ENCODE results near the gene MAST4.

Gene MAST4

DNA sequence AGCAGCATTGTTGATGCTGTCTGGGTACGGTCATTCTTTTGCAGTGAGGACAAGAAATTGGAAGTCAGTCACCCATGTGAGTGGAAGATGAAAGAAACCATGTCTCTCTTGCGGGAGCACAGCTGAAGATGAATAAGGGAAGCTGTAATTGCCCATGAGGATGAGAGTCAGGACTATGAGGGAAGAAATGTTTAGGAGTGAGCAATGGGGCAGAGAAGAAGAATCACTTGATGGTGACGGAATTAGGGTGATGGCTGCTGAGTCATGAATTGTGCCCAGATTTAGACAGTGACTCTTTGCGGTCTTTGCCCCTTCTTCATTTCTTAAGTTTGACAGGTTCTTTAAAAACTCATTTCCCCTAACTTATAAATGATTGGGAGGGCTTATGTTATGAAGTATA is 183.3 kb downstream of the MAST4 start:
- Histone ChIP-seq H2BK12ac (ENCODE audit: low read length in 2 of 2) (no peak overlapping the region), H2BK5ac (ENCODE audit: low read depth, low read length, poor library complexity, severe bottlenecking) (no peak overlapping the region), H3K4me2 (ENCODE audit: low read length, poor library complexity, severe bottlenecking) (no peak overlapping the region), H3K4ac (ENCODE audit: low read depth in 1 of 2, low read length in 2 of 2) (no peak overlapping the region), H3K23ac (ENCODE audit: low read length in 2 of 2) (no peak overlapping the region), H2BK120ac (ENCODE audit: low read depth, low read length) (no peak overlapping the region), H2AFZ (ENCODE audit: low read depth, low read length) (no peak overlapping the region), H3K27me3 (ENCODE audit: control insufficient read depth in 1 of 2, insufficient read depth in 1 of 2, low read length in 2 of 2) (no peaks in the 10 kb centered on the region), H2BK15ac (ENCODE audit: low read depth, poor library complexity, severe bottlenecking) (no peak overlapping the region), H4K91ac (ENCODE audit: low read length) (no peak overlapping the region), H3K9me3 (ENCODE audit: control insufficient read depth, low read length) (no peaks in the 10 kb centered on the region), H3K36me3 (ENCODE audit: control insufficient read depth in 1 of 2, insufficient read depth in 2 of 2, low read depth in 1 of 2, low read length in 2 of 2) (no peaks in the 10 kb centered on the region), H4K8ac (ENCODE audit: low read length) (no peak overlapping the region), H3K9ac (ENCODE audit: low read length) (no peak overlapping the region), H3K4me3 (ENCODE audit: insufficient read depth in 1 of 2, low read depth in 1 of 2, low read length in 2 of 2) (no peak overlapping the region), H3K79me1 (replicated peaks; ENCODE audit: low read length, poor library complexity, severe bottlenecking) (no peaks in the 10 kb centered on the region), H2AK5ac (ENCODE audit: low read length, severe bottlenecking) (no peak overlapping the region), H3K14ac (ENCODE audit: low read length in 2 of 2) (no peak overlapping the region), H3K27ac (ENCODE audit: low read length, poor library complexity, severe bottlenecking) (no peak overlapping the region), H3K18ac (ENCODE audit: low read depth in 1 of 2, low read length in 2 of 2) (no peak overlapping the region), H3K4me1 (ENCODE audit: control insufficient read depth, insufficient read depth, low read depth, low read length) (no peaks in the 10 kb centered on the region)
- WGBS: 77% methylated on average over 3 of the region's 4 CpGs
- no peak for DNase-seq

DNA sequence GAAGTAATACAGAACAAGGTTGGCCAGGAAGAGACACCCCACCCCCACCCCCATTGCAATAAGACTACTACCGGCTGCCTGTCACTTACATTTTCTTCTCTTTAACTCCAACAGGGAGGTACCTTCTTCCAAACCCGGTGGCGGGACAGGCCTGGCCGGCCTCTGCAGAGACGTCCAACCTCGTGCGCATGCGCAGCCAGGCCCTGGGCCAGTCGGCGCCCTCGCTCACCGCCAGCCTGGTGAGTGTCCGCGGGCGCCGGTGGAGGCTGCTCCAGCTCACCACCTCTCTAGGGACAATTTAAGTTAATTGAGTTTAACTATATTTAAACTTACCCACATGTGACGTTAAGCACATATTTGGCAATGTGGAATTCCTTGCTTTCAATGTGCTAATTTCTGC is 192.4 kb downstream of the MAST4 start:
- no peak overlapping the region for H3K4me2 ChIP-seq (ENCODE audit: low read length, poor library complexity, severe bottlenecking)
- no peaks in the 10 kb centered on the region for H3K79me1 ChIP-seq (replicated peaks; ENCODE audit: low read length, poor library complexity, severe bottlenecking)
- H2BK5ac ChIP-seq (ENCODE audit: low read depth, low read length, poor library complexity, severe bottlenecking): no peak overlapping the region
- no peaks in the 10 kb centered on the region for H3K9me3 ChIP-seq (ENCODE audit: control insufficient read depth, low read length)
- no peak for DNase-seq
- H3K4me3 ChIP-seq (ENCODE audit: insufficient read depth in 1 of 2, low read depth in 1 of 2, low read length in 2 of 2): no peak overlapping the region
- no peak overlapping the region for H3K27ac ChIP-seq (ENCODE audit: low read length, poor library complexity, severe bottlenecking)
- H3K27me3 ChIP-seq (ENCODE audit: control insufficient read depth in 1 of 2, insufficient read depth in 1 of 2, low read length in 2 of 2): no peaks in the 10 kb centered on the region
- no peak overlapping the region for H2AK5ac ChIP-seq (ENCODE audit: low read length, severe bottlenecking)
- H3K4me1 ChIP-seq (ENCODE audit: control insufficient read depth, insufficient read depth, low read depth, low read length): no peaks in the 10 kb centered on the region
- no peak overlapping the region for H3K9ac ChIP-seq (ENCODE audit: low read length)
- H2AFZ ChIP-seq (ENCODE audit: low read depth, low read length): no peak overlapping the region
- no peak overlapping the region for H2BK15ac ChIP-seq (ENCODE audit: low read depth, poor library complexity, severe bottlenecking)
- H3K14ac ChIP-seq (ENCODE audit: low read length in 2 of 2): no peak overlapping the region
- no peak overlapping the region for H4K91ac ChIP-seq (ENCODE audit: low read length)
- H3K18ac ChIP-seq (ENCODE audit: low read depth in 1 of 2, low read length in 2 of 2): no peak overlapping the region
- H2BK120ac ChIP-seq (ENCODE audit: low read depth, low read length): no peak overlapping the region
- H2BK12ac ChIP-seq (ENCODE audit: low read length in 2 of 2): no peak overlapping the region
- no peak overlapping the region for H3K4ac ChIP-seq (ENCODE audit: low read depth in 1 of 2, low read length in 2 of 2)
- H3K36me3 ChIP-seq (ENCODE audit: control insufficient read depth in 1 of 2, insufficient read depth in 2 of 2, low read depth in 1 of 2, low read length in 2 of 2): no peaks in the 10 kb centered on the region
- 96% methylated on average over 9 of the region's 17 CpGs for WGBS
- H3K23ac ChIP-seq (ENCODE audit: low read length in 2 of 2): no peak overlapping the region
- no peak overlapping the region for H4K8ac ChIP-seq (ENCODE audit: low read length)

DNA sequence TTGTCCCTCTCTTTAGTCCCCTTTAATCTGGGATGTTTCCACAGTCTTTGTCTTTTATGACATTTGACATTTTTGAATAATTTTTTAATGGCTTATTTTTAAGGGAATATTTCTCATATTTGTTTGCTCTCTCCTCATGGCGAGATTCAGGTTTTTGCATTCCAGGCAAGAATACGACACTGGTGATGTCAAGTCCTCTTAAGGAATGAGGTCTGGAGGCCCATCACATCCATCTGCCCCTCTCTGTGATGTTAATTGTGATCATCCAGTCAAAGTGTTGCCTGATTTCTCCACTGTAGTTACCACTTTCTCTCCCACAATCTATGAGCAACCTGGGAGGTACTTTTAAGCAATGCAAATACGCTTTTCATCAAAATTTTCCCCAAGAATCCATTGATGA is 193.2 kb downstream of the MAST4 start:
- Histone ChIP-seq H3K27ac (ENCODE audit: low read length, poor library complexity, severe bottlenecking) (no peak overlapping the region), H4K8ac (ENCODE audit: low read length) (no peak overlapping the region), H2BK120ac (ENCODE audit: low read depth, low read length) (no peak overlapping the region), H4K91ac (ENCODE audit: low read length) (no peak overlapping the region), H3K27me3 (ENCODE audit: control insufficient read depth in 1 of 2, insufficient read depth in 1 of 2, low read length in 2 of 2) (peaks cover 0 to 4% of the 10 kb centered on the region in 2 experiments), H2BK12ac (ENCODE audit: low read length in 2 of 2) (no peak overlapping the region), H3K9me3 (ENCODE audit: control insufficient read depth, low read length) (no peaks in the 10 kb centered on the region), H2BK15ac (ENCODE audit: low read depth, poor library complexity, severe bottlenecking) (no peak overlapping the region), H3K4ac (ENCODE audit: low read depth in 1 of 2, low read length in 2 of 2) (no peak overlapping the region), H3K9ac (ENCODE audit: low read length) (no peak overlapping the region), H3K79me1 (replicated peaks; ENCODE audit: low read length, poor library complexity, severe bottlenecking) (no peaks in the 10 kb centered on the region), H2BK5ac (ENCODE audit: low read depth, low read length, poor library complexity, severe bottlenecking) (no peak overlapping the region), H3K14ac (ENCODE audit: low read length in 2 of 2) (no peak overlapping the region), H3K36me3 (ENCODE audit: control insufficient read depth in 1 of 2, insufficient read depth in 2 of 2, low read depth in 1 of 2, low read length in 2 of 2) (no peaks in the 10 kb centered on the region), H3K4me2 (ENCODE audit: low read length, poor library complexity, severe bottlenecking) (no peak overlapping the region), H2AK5ac (ENCODE audit: low read length, severe bottlenecking) (no peak overlapping the region), H3K4me3 (ENCODE audit: insufficient read depth in 1 of 2, low read depth in 1 of 2, low read length in 2 of 2) (no peak overlapping the region), H3K23ac (ENCODE audit: low read length in 2 of 2) (no peak overlapping the region), H3K4me1 (ENCODE audit: control insufficient read depth, insufficient read depth, low read depth, low read length) (no peaks in the 10 kb centered on the region), H2AFZ (ENCODE audit: low read depth, low read length) (no peak overlapping the region), H3K18ac (ENCODE audit: low read depth in 1 of 2, low read length in 2 of 2) (no peak overlapping the region)
- 86% methylated on average over 2 of the region's 3 CpGs for WGBS
- DNase-seq: no peak

DNA sequence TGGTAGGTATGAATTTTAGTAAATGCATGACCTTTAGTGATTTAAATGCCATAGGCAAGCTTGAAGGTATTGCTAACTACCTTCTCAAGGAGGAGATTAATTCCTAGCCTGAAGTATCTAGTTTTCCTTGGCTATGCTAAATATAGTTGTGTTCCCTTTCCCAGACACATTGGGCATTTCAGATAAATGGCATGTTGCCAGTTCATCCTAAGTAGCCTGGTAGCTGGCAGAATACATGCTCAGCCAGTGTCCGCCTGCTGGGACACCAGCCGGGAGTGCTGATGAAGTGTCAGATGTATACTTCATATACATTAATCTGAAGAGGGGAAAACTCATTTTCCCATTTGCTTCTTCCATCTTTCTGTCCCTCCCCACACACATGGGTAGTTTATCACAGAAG is 196.9 kb downstream of the MAST4 start:
- H4K91ac ChIP-seq (ENCODE audit: low read length): no peak overlapping the region
- H3K9me3 ChIP-seq (ENCODE audit: control insufficient read depth, low read length): no peaks in the 10 kb centered on the region
- H2BK12ac ChIP-seq (ENCODE audit: low read length in 2 of 2): no peak overlapping the region
- no peaks in the 10 kb centered on the region for H3K36me3 ChIP-seq (ENCODE audit: control insufficient read depth in 1 of 2, insufficient read depth in 2 of 2, low read depth in 1 of 2, low read length in 2 of 2)
- DNase-seq: no peak
- H3K9ac ChIP-seq (ENCODE audit: low read length): no peak overlapping the region
- no peak overlapping the region for H3K23ac ChIP-seq (ENCODE audit: low read length in 2 of 2)
- no peak overlapping the region for H4K8ac ChIP-seq (ENCODE audit: low read length)
- no peak overlapping the region for H2AFZ ChIP-seq (ENCODE audit: low read depth, low read length)
- H3K4me3 ChIP-seq (ENCODE audit: insufficient read depth in 1 of 2, low read depth in 1 of 2, low read length in 2 of 2): no peak overlapping the region
- no peak overlapping the region for H2AK5ac ChIP-seq (ENCODE audit: low read length, severe bottlenecking)
- H3K79me1 ChIP-seq (replicated peaks; ENCODE audit: low read length, poor library complexity, severe bottlenecking): no peaks in the 10 kb centered on the region
- H3K27ac ChIP-seq (ENCODE audit: low read length, poor library complexity, severe bottlenecking): no peak overlapping the region
- H3K4me2 ChIP-seq (ENCODE audit: low read length, poor library complexity, severe bottlenecking): no peak overlapping the region
- peaks cover 4 to 6% of the 10 kb centered on the region in 2 experiments for H3K27me3 ChIP-seq (ENCODE audit: control insufficient read depth in 1 of 2, insufficient read depth in 1 of 2, low read length in 2 of 2)
- no peak overlapping the region for H3K14ac ChIP-seq (ENCODE audit: low read length in 2 of 2)
- no peak overlapping the region for H3K18ac ChIP-seq (ENCODE audit: low read depth in 1 of 2, low read length in 2 of 2)
- no peak overlapping the region for H3K4ac ChIP-seq (ENCODE audit: low read depth in 1 of 2, low read length in 2 of 2)
- no CpG with 5 or more reads among the region's 2 CpGs for WGBS
- H2BK5ac ChIP-seq (ENCODE audit: low read depth, low read length, poor library complexity, severe bottlenecking): no peak overlapping the region
- H2BK15ac ChIP-seq (ENCODE audit: low read depth, poor library complexity, severe bottlenecking): no peak overlapping the region
- H3K4me1 ChIP-seq (ENCODE audit: control insufficient read depth, insufficient read depth, low read depth, low read length): no peaks in the 10 kb centered on the region
- no peak overlapping the region for H2BK120ac ChIP-seq (ENCODE audit: low read depth, low read length)
